ENCODE data around the gene LENEP. TPM values are rescaled to one million over a fixed set of nuclear protein-coding genes. Genes with fewer than 3 reads are reported as not detected.
"Not testable (repeated sequence)": the region's sequence is repeated elsewhere in the genome, so short reads cannot be mapped to it uniquely, and the experiment has no call there.

LENEP gene
- total RNA-seq, 1 donor from 2014 or later = not detected

DNA sequence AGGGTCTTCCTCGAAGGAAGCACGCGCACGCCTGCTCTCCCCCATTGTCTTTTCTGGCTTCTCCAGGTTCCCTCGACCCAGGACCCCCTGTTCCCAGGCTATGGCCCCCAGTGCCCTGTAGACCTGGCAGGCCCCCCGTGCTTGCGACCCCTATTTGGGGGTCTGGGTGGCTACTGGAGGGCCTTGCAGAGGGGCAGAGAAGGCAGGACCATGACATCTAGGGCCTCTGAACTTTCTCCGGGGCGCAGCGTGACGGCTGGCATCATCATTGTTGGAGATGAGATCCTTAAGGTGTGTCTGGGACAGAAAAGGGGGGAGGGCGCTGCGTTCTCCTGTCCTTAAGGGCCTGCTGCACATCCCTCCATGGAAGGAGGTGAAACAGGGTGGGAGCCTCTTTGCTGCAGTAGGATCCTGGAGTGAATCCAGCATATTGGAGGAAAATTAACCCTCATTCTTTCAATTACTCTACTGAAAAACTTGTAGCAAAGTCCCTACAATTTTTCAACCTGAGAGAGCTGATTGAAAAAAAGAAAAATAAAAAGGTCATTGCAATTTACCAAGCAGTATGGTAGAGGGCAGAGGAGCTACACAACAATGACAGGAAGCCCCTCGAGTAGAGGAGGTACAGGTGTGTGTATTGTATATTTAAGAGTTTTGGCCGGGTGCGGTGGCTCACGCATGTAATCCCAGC lies 9.5 kb upstream of the LENEP start:
- H2AFZ ChIP-seq (replicated peaks) = no peak overlapping the region
- peaks cover 17% of the 10 kb centered on the region for H3K36me3 Mint-ChIP-seq
- no peaks in the 10 kb centered on the region for H3K9me3 Mint-ChIP-seq
- no peaks in the 10 kb centered on the region for H3K27me3 ChIP-seq
- peaks cover 7% of the 10 kb centered on the region for H3K36me3 ChIP-seq
- H3F3A ChIP-seq (ENCODE audit: low read depth) = peaks cover 34% of the 10 kb centered on the region
- peaks cover 8% of the 10 kb centered on the region for H3K4me1 Mint-ChIP-seq
- H4K20me1 ChIP-seq (ENCODE audit: low read depth) = peaks cover 13% of the 10 kb centered on the region
- TF ChIP-seq, protein P1, sequence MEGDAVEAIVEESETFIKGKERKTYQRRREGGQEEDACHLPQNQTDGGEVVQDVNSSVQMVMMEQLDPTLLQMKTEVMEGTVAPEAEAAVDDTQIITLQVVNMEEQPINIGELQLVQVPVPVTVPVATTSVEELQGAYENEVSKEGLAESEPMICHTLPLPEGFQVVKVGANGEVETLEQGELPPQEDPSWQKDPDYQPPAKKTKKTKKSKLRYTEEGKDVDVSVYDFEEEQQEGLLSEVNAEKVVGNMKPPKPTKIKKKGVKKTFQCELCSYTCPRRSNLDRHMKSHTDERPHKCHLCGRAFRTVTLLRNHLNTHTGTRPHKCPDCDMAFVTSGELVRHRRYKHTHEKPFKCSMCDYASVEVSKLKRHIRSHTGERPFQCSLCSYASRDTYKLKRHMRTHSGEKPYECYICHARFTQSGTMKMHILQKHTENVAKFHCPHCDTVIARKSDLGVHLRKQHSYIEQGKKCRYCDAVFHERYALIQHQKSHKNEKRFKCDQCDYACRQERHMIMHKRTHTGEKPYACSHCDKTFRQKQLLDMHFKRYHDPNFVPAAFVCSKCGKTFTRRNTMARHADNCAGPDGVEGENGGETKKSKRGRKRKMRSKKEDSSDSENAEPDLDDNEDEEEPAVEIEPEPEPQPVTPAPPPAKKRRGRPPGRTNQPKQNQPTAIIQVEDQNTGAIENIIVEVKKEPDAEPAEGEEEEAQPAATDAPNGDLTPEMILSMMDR (IDR thresholded peaks at IDR 0.05) = no peak
- TF ChIP-seq EZH2phosphoT487 (IDR thresholded peaks at IDR 0.05) (no peak), EZH2 (IDR thresholded peaks at IDR 0.05) (no peak)
- peaks cover 96% of the 10 kb centered on the region for H3K79me2 ChIP-seq (ENCODE audit: low read depth)
- peak overlapping the region; percentile 91 for H3K9ac ChIP-seq
- H3K9me3 ChIP-seq (ENCODE audit: low read depth) = no peaks in the 10 kb centered on the region
- H3K4me3 ChIP-seq = peak overlapping the region; percentile 87
- H3K4me1 ChIP-seq = peaks cover 15% of the 10 kb centered on the region
- DNase-seq (ENCODE audit: low spot score) = no peak
- H3K27me3 Mint-ChIP-seq (ENCODE audit: insufficient read depth, low read depth) = peaks cover 5% of the 10 kb centered on the region
- no peak overlapping the region for H3K4me3 Mint-ChIP-seq
- peak overlapping the region; percentile 97 for H3K4me2 ChIP-seq
- peak overlapping the region; percentile 31 for H3K27ac Mint-ChIP-seq
- no peak overlapping the region for H3K27ac ChIP-seq

DNA sequence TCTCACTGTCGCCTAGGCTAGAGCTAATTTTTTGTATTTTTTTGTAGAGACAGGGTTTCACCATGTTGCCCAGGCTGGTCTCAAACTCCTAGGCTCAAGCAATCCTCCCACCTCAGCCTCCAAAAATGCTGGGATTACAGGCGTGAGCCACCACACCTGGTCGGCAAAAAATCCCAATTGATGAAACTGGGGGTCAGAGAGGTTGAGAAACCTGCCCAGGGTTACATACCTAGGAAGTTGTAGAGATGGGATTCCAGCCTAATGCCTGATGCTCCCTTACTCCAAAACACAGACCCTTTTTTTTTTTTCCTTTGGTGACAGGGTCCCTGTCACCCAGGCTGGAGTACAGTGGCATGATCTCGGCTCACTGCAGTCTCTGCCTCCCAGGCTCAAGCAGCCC lies 6.7 kb upstream of the LENEP start:
- not testable (repeated sequence) for H3K4me3 ChIP-seq; H3K9me3 ChIP-seq (ENCODE audit: low read depth); H3K27me3 ChIP-seq; H3K9ac ChIP-seq; H3K4me1 Mint-ChIP-seq; H3K27ac ChIP-seq; H3K27ac Mint-ChIP-seq; H2AFZ ChIP-seq (replicated peaks); DNase-seq (ENCODE audit: low spot score); H3K4me3 Mint-ChIP-seq; H3K9me3 Mint-ChIP-seq; H3K36me3 ChIP-seq; H3K4me2 ChIP-seq; H3K27me3 Mint-ChIP-seq (ENCODE audit: insufficient read depth, low read depth)
- peaks cover 25% of the 10 kb centered on the region for H4K20me1 ChIP-seq (ENCODE audit: low read depth)
- H3K36me3 Mint-ChIP-seq = peaks cover 11% of the 10 kb centered on the region
- peaks cover 74% of the 10 kb centered on the region for H3K79me2 ChIP-seq (ENCODE audit: low read depth)
- peaks cover 15% of the 10 kb centered on the region for H3F3A ChIP-seq (ENCODE audit: low read depth)
- peaks cover 15% of the 10 kb centered on the region for H3K4me1 ChIP-seq

DNA sequence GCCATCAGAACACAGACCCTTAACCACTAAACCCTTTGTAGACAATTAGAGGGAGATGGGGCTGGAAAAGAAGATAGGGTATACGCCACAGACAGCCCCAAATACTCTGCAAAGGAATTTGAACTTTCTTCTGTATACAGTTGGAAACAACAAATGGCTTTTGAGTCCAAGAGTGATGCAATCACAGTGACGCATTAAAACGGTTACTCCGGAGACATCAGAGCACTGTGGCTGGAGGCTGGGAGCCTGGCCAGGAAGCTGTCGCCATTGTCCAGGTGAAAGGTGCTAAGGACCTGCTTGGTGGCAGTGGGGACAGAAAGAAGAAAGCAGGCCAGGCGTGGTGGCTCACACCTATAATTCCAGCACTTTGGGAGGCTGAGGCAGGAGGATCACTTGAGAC lies 6.1 kb upstream of the LENEP start:
- Histone ChIP-seq H3K9ac (no peak overlapping the region), H3K79me2 (ENCODE audit: low read depth) (peaks cover 68% of the 10 kb centered on the region), H3K4me2 (no peak overlapping the region), H3K36me3 (peaks cover 3% of the 10 kb centered on the region), H3K4me3 (no peak overlapping the region), H3K27me3 (no peaks in the 10 kb centered on the region), H3K27ac (no peak overlapping the region), H3K4me1 (peaks cover 14% of the 10 kb centered on the region), H3K9me3 (ENCODE audit: low read depth) (no peaks in the 10 kb centered on the region), H3F3A (ENCODE audit: low read depth) (peaks cover 9% of the 10 kb centered on the region), H4K20me1 (ENCODE audit: low read depth) (peaks cover 25% of the 10 kb centered on the region), H2AFZ (replicated peaks) (no peak overlapping the region)
- Mint-ChIP-seq H3K4me1 (peaks cover 7% of the 10 kb centered on the region), H3K27me3 (ENCODE audit: insufficient read depth, low read depth) (peaks cover 11% of the 10 kb centered on the region), H3K9me3 (no peaks in the 10 kb centered on the region), H3K36me3 (peaks cover 12% of the 10 kb centered on the region), H3K27ac (no peak overlapping the region), H3K4me3 (no peak overlapping the region)
- DNase-seq (ENCODE audit: low spot score) = no peak
- no peak for TF ChIP-seq EZH2phosphoT487 (IDR thresholded peaks at IDR 0.05)
- TF ChIP-seq EZH2 (IDR thresholded peaks at IDR 0.05) = no peak
- TF ChIP-seq, protein P1 (IDR thresholded peaks at IDR 0.05) = no peak

Data from neural progenitor cell (in vitro differentiated cells).